Activated CD4-positive, alpha-beta T cell treated with anti-CD3 and anti-CD28 coated beads, Interleukin-10, Interleukin-2, amounts not matched to agents 100 ng/mL and 50 ng/mL, durations not matched to agents 16 hours and 8 hours (primary cell): ENCODE measurements around the gene IFT22.
"Not testable (repeated sequence)": the region's sequence is repeated elsewhere in the genome, so short reads cannot be mapped to it uniquely, and the experiment has no call there.

Experiments
- DNase-seq: peaks from one replicate; pipeline ENCODE4 v3.0.0-alpha.2; 2020

IFT22 gene

GRCh38 chr7:101273206-101273605, 48.4 kb downstream of the IFT22 start:
- DNase-seq, result no peak

DNA sequence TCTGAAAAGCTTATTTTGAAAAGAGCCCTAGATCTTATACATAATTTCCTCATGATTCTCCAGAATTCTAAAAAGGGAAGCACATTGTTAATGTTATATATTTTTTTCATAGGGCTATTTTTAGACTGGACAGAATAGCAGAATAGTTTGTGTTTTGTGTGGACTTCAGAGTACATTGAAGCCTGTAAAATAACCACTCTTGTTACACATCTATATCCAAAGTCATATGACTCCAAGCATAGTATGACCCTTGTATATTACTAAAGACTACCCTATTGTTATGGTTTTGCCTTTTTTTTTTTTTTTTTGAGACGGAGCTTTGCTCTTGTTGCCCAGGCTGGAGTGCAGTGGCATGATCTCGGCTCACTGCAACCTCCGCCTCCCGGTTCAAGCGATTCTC, 50.6 kb downstream of the IFT22 start:
- DNase-seq, result no peak

GRCh38 chr7:101269664-101270063, 51.9 kb downstream of the IFT22 start:
- DNase-seq, result no peak

- DNase-seq, result no peak
Measured at GRCh38 chr7:101265622-101266516, 55.7 kb downstream of the IFT22 start.

DNA sequence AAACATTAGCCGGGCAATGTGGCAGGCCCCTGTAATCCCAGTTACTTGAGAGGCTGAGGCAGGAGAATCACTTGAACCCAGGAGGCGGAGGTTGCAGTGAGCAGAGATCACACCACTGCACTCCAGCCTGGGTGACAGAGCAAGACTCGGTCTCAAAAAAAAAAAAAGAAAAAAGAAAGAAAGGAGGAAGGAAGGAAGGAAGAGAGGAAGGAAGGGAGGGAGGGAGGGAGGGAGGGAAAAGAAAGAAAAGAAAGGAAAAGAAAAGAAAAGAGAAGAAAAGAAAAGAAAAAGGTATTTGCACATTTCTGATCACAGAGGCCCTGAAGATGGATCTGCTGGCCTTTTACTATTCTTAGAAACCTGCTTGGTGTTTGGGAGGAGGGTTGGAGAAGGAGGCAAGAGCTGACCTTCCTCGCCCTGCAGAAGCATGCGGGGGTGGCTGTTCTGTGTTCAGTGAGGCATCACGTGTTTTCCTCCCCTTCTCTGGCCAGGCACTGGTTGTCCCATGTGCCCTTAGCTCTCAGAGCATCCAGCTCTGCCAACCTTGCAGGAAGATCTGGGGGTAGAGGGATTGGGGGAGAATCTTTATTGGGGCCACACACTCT, 57.4 kb downstream of the IFT22 start:
- DNase-seq, result not testable (repeated sequence)
